Endothelial cell (in vitro differentiated cells): ENCODE measurements around the gene PHPT1. TPM values are rescaled to one million over a fixed set of nuclear protein-coding genes. Genes with fewer than 3 reads are reported as not detected.
"Not testable (repeated sequence)": the region's sequence is repeated elsewhere in the genome, so short reads cannot be mapped to it uniquely, and the experiment has no call there.

Experiments used
- DNase-seq: peaks from one replicate; pipeline ENCODE4 v3.0.0; 2021; ENCODE audit warnings: low spot score
- H3K27ac Mint-ChIP-seq: one replicate; pipeline ENCODE4 v1.8.0; 2021; ENCODE audit warnings: mixed read lengths, inconsistent platforms; ENCODE audit not compliant: unreplicated experiment
- H3K27me3 Mint-ChIP-seq: one replicate; pipeline ENCODE4 v1.8.0; 2021; ENCODE audit warnings: mild to moderate bottlenecking, moderate library complexity, mixed read lengths, inconsistent platforms; ENCODE audit not compliant: unreplicated experiment
- H3K36me3 Mint-ChIP-seq: one replicate; pipeline ENCODE4 v1.8.0; 2021; ENCODE audit warnings: mild to moderate bottlenecking, low read depth, mixed read lengths, inconsistent platforms; ENCODE audit not compliant: unreplicated experiment
- H3K4me1 Mint-ChIP-seq: one replicate; pipeline ENCODE4 v1.8.0; 2021; ENCODE audit warnings: mild to moderate bottlenecking, mixed read lengths, inconsistent platforms; ENCODE audit not compliant: unreplicated experiment
- H3K4me3 Mint-ChIP-seq: one replicate; pipeline ENCODE4 v1.8.0; 2021; ENCODE audit warnings: mild to moderate bottlenecking, mixed read lengths, inconsistent platforms; ENCODE audit not compliant: unreplicated experiment
- H3K9me3 Mint-ChIP-seq: one replicate; pipeline ENCODE4 v1.8.0; 2021; ENCODE audit warnings: mixed read lengths, inconsistent platforms; ENCODE audit not compliant: unreplicated experiment
- total RNA-seq: library from RNA; stranded (reverse); fragmentation: NEBNext Ultra II Directional; extraction: Animal tissue kit (Norgen Biotek cat#: 25700); gene quantifications from one replicate; pipeline ENCODE4 v1.2.1, GENCODE V29; 2021; ENCODE audit not compliant: unreplicated experiment
- TF ChIP-seq, protein P1 (sequence below): fragments of 200-600 bp; sonication (generic); IDR thresholded peaks from one replicate; pipeline ENCODE4 v1.5.0; 2021; ENCODE audit warnings: antibody characterized with exemption; ENCODE audit not compliant: unreplicated experiment

The PHPT1 gene
- total RNA-seq, 1 donor from 2014 or later, result 134 TPM

DNA sequence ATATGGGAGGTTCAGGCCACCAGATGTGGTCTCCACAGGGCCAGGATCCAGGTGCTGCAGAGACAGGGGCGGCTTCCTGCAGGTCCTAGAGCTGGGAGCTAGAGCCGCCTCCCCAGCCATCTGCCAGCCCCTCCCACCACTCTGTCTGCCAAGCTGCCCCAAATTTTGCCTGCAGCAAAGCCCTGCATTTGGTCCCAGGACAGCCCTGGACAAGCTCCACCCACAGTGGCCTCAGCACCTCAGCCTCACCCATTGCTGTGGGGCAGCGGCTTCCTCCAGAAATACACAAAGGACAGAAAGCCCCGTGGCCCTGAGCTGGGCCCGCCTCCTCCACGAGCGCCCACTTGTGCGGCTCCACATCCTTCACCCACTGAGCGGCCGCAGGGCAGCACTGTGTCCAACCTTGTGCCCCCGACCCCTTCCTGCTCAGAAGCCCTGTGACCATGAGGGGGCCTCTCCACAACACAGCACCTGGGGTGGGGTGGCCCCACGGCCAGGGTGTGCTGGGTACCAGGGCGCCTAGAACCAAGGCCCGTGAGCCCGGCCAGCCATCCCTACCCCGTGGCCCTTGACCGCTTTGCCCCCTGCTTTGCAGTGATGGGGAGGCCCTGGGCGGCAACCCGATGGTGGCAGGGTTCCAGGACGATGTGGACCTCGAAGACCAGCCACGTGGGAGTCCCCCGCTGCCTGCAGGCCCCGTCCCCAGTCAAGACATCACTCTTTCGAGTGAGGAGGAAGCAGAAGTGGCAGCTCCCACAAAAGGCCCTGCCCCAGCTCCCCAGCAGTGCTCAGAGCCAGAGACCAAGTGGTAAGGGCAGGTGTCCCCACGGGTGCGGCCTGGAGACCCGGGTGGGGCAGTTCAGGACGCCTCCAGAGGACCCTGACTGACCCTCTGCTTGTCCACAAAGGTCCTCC is 10.6 kb upstream of the PHPT1 start:
- DNase-seq, result no peak
- no peak overlapping the region for H3K27ac Mint-ChIP-seq
- H3K4me3 Mint-ChIP-seq, result no peak overlapping the region
- no peaks in the 10 kb centered on the region for H3K9me3 Mint-ChIP-seq
- peaks cover 13% of the 10 kb centered on the region for H3K27me3 Mint-ChIP-seq
- no peaks in the 10 kb centered on the region for H3K4me1 Mint-ChIP-seq
- peaks cover 9% of the 10 kb centered on the region for H3K36me3 Mint-ChIP-seq
- TF ChIP-seq, protein P1, sequence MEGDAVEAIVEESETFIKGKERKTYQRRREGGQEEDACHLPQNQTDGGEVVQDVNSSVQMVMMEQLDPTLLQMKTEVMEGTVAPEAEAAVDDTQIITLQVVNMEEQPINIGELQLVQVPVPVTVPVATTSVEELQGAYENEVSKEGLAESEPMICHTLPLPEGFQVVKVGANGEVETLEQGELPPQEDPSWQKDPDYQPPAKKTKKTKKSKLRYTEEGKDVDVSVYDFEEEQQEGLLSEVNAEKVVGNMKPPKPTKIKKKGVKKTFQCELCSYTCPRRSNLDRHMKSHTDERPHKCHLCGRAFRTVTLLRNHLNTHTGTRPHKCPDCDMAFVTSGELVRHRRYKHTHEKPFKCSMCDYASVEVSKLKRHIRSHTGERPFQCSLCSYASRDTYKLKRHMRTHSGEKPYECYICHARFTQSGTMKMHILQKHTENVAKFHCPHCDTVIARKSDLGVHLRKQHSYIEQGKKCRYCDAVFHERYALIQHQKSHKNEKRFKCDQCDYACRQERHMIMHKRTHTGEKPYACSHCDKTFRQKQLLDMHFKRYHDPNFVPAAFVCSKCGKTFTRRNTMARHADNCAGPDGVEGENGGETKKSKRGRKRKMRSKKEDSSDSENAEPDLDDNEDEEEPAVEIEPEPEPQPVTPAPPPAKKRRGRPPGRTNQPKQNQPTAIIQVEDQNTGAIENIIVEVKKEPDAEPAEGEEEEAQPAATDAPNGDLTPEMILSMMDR, result no peak

DNA sequence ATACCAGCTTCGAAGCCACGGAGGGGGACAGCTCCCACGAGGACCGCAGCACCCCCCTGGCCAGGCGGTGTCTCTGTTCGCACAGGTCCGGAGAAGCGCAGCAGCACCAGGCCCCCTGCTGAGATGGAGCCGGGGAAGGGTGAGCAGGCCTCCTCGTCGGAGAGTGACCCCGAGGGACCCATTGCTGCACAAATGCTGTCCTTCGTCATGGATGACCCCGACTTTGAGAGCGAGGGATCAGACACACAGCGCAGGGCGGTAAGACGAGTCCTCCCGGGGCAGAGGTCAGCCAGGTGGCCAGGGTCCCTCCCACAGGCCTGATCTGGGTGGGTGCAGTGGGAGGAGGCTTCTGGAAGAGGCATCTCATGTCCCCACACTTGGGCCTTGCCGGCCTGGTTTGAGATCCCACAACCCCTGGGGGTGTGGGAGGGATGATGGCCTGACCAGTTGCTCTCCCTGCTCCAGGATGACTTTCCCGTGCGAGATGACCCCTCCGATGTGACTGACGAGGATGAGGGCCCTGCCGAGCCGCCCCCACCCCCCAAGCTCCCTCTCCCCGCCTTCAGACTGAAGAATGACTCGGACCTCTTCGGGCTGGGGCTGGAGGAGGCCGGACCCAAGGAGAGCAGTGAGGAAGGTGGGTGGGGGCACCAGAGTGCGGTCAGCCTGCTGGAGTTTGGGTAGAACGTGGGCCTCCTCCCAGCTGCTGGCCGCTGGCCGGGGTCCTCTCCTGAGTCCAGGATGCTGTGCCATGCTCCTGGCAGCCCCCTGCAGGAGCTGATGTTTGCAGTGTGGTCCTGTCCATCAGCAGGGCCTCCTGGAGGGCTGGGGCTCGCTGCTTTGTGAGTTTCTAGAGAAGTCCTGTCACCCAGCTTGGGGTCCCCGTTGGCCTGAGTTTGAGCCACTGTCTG is 9.7 kb upstream of the PHPT1 start:
- no peaks in the 10 kb centered on the region for H3K9me3 Mint-ChIP-seq
- H3K36me3 Mint-ChIP-seq, result peaks cover 4% of the 10 kb centered on the region
- H3K27ac Mint-ChIP-seq, result no peak overlapping the region
- peaks cover 6% of the 10 kb centered on the region for H3K27me3 Mint-ChIP-seq
- TF ChIP-seq, protein P1, result no peak
- H3K4me1 Mint-ChIP-seq, result no peaks in the 10 kb centered on the region
- H3K4me3 Mint-ChIP-seq, result no peak overlapping the region
- DNase-seq, result no peak

DNA sequence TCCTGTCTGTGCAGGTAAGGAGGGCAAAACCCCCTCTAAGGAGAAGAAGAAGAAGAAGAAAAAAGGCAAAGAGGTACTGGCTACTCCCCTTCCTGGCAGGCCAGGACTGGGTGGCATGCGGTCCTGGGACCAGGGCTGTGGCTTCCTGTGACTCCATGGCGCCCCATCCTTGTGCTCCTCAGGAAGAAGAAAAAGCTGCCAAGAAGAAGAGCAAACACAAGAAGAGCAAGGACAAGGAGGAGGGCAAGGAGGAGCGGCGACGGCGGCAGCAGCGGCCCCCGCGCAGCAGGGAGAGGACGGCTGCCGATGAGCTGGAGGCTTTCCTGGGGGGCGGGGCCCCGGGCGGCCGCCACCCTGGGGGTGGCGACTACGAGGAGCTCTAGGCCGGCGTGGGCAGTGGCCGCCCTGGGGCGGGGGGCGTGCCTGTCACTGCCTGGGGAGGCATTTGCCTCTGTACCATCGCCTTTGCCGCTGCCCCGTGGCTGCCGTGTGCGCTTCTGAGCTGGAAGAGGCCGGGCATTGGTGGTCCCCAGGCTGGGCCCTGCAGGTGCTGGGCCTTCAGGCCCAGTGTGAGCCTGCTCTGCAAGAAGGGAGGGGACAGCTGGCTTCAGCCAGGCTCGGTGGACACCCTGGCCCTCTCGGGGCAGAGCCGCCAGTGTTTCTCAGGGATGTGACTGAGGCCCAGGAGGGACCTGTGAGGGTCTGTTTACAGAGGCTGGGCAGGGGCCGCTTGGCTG is 8.9 kb upstream of the PHPT1 start:
- Mint-ChIP-seq H3K27ac (no peak overlapping the region), H3K36me3 (peaks cover 4% of the 10 kb centered on the region), H3K9me3 (no peaks in the 10 kb centered on the region), H3K4me3 (no peak overlapping the region), H3K4me1 (no peaks in the 10 kb centered on the region), H3K27me3 (peaks cover 6% of the 10 kb centered on the region)
- no peak for DNase-seq
- TF ChIP-seq, protein P1, result no peak

DNA sequence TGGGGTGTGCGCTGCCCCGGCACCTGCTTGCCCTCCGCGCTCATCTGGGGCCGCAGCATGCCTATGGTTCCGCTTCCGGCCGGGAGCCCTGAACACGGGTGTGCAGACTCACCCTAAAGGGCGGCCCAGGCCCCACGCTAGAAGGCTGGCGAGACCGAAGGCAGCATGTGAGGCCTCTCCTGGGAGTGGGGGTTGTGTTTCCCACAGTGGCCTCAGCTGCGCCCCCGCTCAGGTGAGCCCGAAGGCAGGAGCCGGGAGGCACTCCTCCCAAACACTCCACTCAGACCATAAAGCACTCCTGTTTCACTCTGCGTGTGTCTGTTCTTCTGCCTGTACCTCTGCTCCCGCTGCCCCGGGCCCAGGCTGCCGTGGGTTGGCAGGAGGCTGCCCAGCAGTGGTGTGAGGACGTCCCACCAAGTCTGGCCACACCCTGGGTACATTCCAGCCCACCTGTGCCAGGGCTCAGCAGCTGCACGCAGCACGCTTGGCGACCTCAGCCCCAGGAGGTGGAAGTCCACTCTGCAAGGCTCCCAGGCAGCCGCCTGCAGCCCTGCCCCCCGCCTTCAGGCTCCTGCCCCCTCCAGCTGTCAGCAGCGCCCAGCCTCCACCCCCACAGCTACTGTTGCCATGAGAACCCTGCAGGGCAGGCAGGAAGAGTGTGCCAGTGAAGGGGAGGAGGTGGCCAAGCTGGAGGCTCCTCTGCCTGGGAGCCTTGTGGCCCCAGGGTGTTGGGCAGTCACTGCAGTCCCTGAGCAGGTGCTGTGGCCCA is 8.1 kb upstream of the PHPT1 start:
- Mint-ChIP-seq H3K27ac (no peak overlapping the region), H3K4me1 (no peaks in the 10 kb centered on the region), H3K36me3 (peaks cover 4% of the 10 kb centered on the region), H3K4me3 (no peak overlapping the region), H3K9me3 (no peaks in the 10 kb centered on the region), H3K27me3 (peaks cover 6% of the 10 kb centered on the region)
- no peak for DNase-seq
- TF ChIP-seq, protein P1, result no peak

GRCh38 chr9:136841646-136842379 is 7.4 kb upstream of the PHPT1 start:
- H3K27ac Mint-ChIP-seq, H3K4me1 Mint-ChIP-seq, DNase-seq, H3K9me3 Mint-ChIP-seq, H3K27me3 Mint-ChIP-seq, H3K4me3 Mint-ChIP-seq, H3K36me3 Mint-ChIP-seq: not testable (repeated sequence)
